Thyroid gland (tissue), 4 donors: ENCODE data around the gene NFIX.

ENCODE experiments used
- CTCF ChIP-seq, 6 experiments: fragments of 200-600 bp in 3 of 6; fragments of 450-650 bp in 3 of 6; sonication (generic) in 3 of 6; IDR thresholded peaks; one replicate each; pipeline ENCODE4 v1.5.1; 2016 to 2019; ENCODE audit warnings: antibody characterized with exemption in 6 of 6, mild to moderate bottlenecking in 2 of 6, inconsistent platforms in 1 of 6, moderate library complexity in 1 of 6
- POLR2A ChIP-seq, 2 donors: fragments of 450-650 bp; IDR thresholded peaks; one replicate each; pipeline ENCODE4 v1.6.1; 2017; ENCODE audit warnings: antibody characterized with exemption in 2 of 2, mild to moderate bottlenecking in 2 of 2, moderate library complexity in 1 of 2

DNA sequence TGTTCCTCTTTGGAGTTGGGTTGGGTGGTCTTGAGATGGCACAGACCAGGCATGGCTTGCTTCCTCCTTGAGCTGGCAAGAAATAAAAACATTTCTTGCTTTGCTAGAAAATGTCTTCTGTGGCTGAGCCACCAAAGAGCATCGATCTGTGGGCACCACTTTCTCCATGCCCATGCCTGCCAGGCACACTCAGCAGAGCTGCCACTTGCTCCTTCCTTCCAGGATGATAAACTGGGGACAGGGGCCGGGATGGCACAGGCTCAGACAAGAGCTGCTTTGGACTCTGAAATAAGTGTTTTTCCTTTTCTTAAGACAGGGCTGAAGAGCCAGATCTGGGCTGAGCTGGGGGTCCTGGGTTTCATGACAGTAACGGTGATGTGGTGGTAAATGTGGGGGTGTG, 32.8 kb downstream of the NFIX start:
- TF ChIP-seq CTCF (IDR thresholded peaks at IDR 0.05) (no peak), POLR2A (IDR thresholded peaks at IDR 0.05) (no peak)
